Measurements from ENCODE around the gene GPX2.

DNA sequence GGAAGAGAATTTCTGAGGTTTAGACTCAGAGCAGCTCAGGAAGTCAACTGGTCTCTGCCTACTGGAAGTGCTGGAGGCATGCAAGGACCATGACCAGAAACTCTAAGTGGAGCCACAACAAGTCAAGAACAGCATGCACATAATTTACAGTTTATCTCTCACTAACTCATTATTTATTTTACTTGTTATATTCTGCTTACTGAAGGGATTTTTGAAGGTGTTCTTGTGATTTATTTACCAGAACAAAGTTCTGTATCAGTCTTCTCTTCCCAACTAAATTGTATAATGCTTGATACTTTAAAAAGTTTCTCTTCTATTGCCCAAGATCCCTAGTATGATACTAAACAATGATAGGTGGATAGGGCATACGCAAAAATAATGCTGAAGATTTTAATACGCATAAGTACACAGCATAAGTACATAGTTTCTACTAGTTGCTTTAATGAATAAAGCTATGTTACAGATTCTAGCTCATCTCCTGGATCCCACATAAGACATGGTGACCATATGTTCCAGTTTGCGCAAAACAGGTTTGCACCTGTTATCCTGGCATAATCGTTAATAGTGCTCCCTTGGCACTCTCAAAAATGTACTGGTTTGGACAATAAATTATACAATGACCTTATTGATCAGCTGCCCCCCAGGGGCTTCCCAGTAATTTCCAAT, 51.2 kb downstream of the GPX2 start:
- TF ChIP-seq MYNN (tag by site-specific recombination; IDR thresholded peaks at IDR 0.05; ENCODE audit: borderline replicate concordance) (no peak), SETDB1 (IDR thresholded peaks at IDR 0.05; ENCODE audit: insufficient read length, low read length) (no peak), SALL2 (tag by site-specific recombination; IDR thresholded peaks at IDR 0.05; ENCODE audit: borderline replicate concordance) (no peak), ZNF121 (tag by site-specific recombination; IDR thresholded peaks at IDR 0.05) (no peak), ZNF354C (tag by site-specific recombination; IDR thresholded peaks at IDR 0.05; ENCODE audit: borderline replicate concordance, low read depth) (no peak), ZSCAN23 (tag by site-specific recombination; IDR thresholded peaks at IDR 0.05) (no peak), ZNF169 (tag by site-specific recombination; IDR thresholded peaks at IDR 0.05) (no peak), ZNF747 (tag by site-specific recombination; IDR thresholded peaks at IDR 0.05) (no peak), KLF9 (tag by site-specific recombination; IDR thresholded peaks at IDR 0.05; ENCODE audit: low read depth) (no peak), ZNF530 (tag by site-specific recombination; IDR thresholded peaks at IDR 0.05; ENCODE audit: low read depth) (no peak)
- TF ChIP-seq, protein P1, sequence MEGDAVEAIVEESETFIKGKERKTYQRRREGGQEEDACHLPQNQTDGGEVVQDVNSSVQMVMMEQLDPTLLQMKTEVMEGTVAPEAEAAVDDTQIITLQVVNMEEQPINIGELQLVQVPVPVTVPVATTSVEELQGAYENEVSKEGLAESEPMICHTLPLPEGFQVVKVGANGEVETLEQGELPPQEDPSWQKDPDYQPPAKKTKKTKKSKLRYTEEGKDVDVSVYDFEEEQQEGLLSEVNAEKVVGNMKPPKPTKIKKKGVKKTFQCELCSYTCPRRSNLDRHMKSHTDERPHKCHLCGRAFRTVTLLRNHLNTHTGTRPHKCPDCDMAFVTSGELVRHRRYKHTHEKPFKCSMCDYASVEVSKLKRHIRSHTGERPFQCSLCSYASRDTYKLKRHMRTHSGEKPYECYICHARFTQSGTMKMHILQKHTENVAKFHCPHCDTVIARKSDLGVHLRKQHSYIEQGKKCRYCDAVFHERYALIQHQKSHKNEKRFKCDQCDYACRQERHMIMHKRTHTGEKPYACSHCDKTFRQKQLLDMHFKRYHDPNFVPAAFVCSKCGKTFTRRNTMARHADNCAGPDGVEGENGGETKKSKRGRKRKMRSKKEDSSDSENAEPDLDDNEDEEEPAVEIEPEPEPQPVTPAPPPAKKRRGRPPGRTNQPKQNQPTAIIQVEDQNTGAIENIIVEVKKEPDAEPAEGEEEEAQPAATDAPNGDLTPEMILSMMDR (tag by site-specific recombination; IDR thresholded peaks at IDR 0.05), result no peak
- TF ChIP-seq, protein P2, sequence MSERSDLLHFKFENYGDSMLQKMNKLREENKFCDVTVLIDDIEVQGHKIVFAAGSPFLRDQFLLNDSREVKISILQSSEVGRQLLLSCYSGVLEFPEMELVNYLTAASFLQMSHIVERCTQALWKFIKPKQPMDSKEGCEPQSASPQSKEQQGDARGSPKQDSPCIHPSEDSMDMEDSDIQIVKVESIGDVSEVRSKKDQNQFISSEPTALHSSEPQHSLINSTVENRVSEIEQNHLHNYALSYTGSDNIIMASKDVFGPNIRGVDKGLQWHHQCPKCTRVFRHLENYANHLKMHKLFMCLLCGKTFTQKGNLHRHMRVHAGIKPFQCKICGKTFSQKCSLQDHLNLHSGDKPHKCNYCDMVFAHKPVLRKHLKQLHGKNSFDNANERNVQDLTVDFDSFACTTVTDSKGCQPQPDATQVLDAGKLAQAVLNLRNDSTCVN (tag by site-specific recombination; optimal IDR thresholded peaks at IDR 0.05), result no peak
- TF ChIP-seq, protein P3, sequence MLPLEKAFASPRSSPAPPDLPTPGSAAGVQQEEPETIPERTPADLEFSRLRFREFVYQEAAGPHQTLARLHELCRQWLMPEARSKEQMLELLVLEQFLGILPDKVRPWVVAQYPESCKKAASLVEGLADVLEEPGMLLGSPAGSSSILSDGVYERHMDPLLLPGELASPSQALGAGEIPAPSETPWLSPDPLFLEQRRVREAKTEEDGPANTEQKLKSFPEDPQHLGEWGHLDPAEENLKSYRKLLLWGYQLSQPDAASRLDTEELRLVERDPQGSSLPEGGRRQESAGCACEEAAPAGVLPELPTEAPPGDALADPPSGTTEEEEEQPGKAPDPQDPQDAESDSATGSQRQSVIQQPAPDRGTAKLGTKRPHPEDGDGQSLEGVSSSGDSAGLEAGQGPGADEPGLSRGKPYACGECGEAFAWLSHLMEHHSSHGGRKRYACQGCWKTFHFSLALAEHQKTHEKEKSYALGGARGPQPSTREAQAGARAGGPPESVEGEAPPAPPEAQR (tag by site-specific recombination; IDR thresholded peaks at IDR 0.05), result no peak
- TF ChIP-seq, protein P4, sequence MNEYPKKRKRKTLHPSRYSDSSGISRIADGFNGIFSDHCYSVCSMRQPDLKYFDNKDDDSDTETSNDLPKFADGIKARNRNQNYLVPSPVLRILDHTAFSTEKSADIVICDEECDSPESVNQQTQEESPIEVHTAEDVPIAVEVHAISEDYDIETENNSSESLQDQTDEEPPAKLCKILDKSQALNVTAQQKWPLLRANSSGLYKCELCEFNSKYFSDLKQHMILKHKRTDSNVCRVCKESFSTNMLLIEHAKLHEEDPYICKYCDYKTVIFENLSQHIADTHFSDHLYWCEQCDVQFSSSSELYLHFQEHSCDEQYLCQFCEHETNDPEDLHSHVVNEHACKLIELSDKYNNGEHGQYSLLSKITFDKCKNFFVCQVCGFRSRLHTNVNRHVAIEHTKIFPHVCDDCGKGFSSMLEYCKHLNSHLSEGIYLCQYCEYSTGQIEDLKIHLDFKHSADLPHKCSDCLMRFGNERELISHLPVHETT (tag by site-specific recombination; IDR thresholded peaks at IDR 0.05), result no peak

Measured in HEK293 (cell line).